GM12801 (cell line): ENCODE results near the gene SPCS2.

Source experiments
- TF ChIP-seq, protein P1 (sequence below): IDR thresholded peaks from one replicate; pipeline ENCODE4 v1.5.1; 2011; ENCODE audit warnings: control low read depth; ENCODE audit not compliant: insufficient read length; ENCODE audit errors: extremely low read depth

Gene SPCS2

DNA sequence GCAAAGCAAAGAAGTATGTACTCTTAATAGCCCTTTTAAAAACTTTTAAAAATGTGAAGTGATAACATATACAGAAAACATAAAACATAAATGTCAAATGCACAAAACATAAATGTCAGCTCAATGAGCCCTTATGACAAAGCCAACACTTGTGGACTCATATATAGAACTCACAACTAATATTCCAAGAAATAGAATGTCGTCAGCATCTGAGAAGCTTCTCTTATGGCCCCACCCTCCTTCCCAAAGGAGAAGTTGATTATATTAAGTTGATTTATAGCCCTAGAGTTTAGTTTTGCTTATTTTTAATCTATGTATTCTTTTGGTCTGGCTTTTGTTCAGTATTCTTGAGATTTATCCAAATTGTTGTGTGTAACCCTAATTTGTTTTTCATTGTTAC, 53.5 kb downstream of the SPCS2 start:
- TF ChIP-seq, protein P1, sequence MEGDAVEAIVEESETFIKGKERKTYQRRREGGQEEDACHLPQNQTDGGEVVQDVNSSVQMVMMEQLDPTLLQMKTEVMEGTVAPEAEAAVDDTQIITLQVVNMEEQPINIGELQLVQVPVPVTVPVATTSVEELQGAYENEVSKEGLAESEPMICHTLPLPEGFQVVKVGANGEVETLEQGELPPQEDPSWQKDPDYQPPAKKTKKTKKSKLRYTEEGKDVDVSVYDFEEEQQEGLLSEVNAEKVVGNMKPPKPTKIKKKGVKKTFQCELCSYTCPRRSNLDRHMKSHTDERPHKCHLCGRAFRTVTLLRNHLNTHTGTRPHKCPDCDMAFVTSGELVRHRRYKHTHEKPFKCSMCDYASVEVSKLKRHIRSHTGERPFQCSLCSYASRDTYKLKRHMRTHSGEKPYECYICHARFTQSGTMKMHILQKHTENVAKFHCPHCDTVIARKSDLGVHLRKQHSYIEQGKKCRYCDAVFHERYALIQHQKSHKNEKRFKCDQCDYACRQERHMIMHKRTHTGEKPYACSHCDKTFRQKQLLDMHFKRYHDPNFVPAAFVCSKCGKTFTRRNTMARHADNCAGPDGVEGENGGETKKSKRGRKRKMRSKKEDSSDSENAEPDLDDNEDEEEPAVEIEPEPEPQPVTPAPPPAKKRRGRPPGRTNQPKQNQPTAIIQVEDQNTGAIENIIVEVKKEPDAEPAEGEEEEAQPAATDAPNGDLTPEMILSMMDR: no peak

DNA sequence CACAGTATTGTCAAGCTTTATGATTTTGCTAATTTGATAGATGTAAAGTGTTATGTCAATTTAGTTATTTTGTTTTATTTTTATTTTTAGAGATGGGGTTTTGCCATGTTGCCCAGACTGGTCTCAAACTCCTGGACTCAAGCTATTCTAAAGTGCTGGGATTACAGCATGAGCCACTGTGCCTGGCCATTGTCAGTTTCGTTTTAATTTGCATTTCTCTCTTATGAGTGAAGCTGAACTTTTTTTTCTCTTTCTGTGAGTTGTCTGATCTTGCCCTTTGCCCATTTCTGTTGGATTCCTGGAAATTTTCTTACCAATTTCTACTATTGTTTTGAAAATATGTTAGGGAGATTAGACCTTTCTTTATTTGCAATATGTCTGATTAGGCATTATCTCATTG, 55.1 kb downstream of the SPCS2 start:
- TF ChIP-seq, protein P1: no peak

DNA sequence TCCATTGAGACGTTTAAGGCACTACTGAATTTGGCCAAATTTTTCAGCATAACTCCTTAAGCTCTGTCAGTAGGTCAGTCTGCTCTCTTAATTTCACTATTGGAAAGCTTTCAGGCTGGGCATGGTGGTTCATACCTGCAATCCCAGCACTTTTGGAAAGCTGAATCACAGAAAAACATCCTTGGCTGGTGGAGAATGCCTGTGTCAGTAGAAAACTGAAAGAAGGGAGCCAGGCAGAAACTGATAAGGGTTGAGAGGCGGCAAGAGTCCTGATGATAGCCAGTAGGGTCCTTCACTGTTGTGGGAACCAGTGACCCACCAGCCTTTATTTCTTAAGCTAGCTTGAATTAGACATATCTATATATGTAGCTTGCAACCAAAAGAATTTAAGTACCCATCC, 62.3 kb downstream of the SPCS2 start:
- TF ChIP-seq, protein P1: no peak

DNA sequence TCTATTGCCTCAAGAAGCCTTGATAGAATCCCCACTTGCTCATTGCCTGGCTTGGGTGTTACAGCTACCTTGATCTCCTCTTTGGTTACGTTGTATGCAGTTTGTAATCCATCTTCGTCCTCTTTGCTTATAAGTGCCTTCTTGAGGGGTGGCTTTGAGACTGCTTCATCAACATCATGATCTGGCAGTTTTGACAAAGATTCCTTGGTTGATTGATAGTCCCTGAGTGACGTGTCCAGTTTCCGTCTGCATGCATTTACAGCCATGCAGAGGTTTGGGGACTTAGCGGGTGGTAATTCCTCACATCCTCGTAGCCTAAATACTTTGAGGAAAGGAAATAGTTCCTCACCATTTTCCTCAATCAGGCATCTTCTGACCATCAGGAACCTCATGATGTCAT, 62.8 kb downstream of the SPCS2 start:
- TF ChIP-seq, protein P1: no peak

DNA sequence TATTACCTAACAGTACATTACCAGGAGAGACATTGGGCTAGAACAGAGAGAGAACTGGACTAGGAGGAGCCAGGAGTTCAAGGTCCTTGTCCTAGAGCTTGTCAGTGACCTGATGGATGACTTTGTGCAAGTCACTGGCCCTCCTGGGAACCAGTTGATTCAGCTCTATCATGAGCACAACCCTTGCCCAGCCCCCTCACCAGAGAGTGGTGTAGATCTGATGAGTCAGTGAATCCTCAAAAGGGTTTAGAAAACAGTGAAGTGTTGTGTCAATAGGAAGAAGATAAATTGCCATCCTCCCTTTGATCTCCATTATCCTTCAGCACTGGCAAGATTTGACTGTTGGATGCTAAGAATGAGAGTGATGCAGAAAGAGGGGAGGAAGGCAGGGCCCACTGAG, 64.0 kb downstream of the SPCS2 start:
- TF ChIP-seq, protein P1: no peak

DNA sequence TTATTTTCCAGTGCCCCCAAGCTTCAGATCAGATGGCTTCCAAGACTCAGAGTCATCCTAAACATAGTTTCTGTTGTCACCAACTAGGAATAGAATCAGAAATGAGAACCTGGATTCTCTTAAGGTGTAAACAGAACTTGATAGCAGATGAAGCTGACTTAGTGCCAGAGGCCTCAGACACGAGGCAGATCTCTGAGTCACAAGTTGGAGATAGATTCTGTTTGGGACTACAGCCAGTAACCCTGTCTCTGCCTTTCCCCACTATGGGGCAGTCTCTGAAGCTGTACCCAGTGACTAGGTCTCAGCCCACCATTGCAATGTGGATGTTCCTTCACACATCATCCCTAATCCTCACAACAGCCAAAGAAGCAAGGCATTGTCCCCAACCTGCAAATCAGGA, 65.1 kb downstream of the SPCS2 start:
- TF ChIP-seq, protein P1: no peak

DNA sequence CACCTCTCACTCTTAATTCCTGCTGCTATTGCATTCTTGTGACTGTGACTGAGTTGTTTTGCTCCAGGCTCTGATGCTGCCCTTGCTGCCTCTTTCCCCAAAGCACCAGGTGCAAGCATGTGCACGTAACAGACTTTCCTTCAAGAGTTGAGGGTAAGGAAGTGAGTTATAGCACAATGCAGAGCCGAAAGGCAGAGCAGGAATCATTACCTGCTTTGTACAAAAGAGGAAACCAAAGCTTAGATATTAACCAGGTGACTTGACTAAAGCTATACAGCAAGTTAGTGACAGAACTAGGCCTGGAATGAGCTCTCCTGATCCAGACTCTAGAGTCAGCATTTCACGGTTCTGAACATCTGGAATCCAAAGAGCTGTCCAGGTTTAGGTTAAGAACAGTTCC, 73.2 kb downstream of the SPCS2 start:
- TF ChIP-seq, protein P1: no peak
